Lower leg skin (tissue), 4 donors: ENCODE measurements around the gene GPSM1. TPM values are rescaled to one million over a fixed set of nuclear protein-coding genes. Genes with fewer than 3 reads are reported as not detected.
"Not testable (repeated sequence)": the region's sequence is repeated elsewhere in the genome, so short reads cannot be mapped to it uniquely, and the experiment has no call there.

ENCODE experiments used
- DNase-seq, 2 donors: peaks; one replicate each; pipeline ENCODE4 v3.0.0-alpha.2; 2019; ENCODE audit warnings: low spot score in 2 of 2
- H3K4me3 ChIP-seq: fragments of 200-600 bp; sonication (generic); 2 replicates; pipeline ENCODE4 v1.5.1; 2017; ENCODE audit warnings: mild to moderate bottlenecking, low read depth; ENCODE audit not compliant: poor library complexity, severe bottlenecking
- POLR2A ChIP-seq, 2 donors: fragments of 450-650 bp; IDR thresholded peaks; one replicate each; pipeline ENCODE4 v1.6.1; 2016 to 2017; ENCODE audit warnings: antibody characterized with exemption in 2 of 2, mild to moderate bottlenecking in 1 of 2, moderate library complexity in 1 of 2
- WGBS, 2 donors: methylation state at CpG; one replicate each; pipeline ENCODE4 v1.1.5; 2018; 5-methylcytosine and 5-hydroxymethylcytosine counted together
- intact Hi-C: fragments of 100-400 bp; cut with DNase I; formaldehyde crosslinking; loops from one replicate; pipeline ENCODE4 v1.15.0; 2023; ENCODE audit warnings: low total_unique reads
- total RNA-seq, 4 donors: library from RNA; depleted of rRNA; stranded (reverse); fragments of >200 nt; gene quantifications; one replicate each; pipeline ENCODE4 v1.1.0, GENCODE V29; 2016
- TF ChIP-seq, protein P1 (sequence below), 3 donors: fragments of 450-650 bp; IDR thresholded peaks; one replicate each; pipeline ENCODE4 v1.5.1; 2016; ENCODE audit warnings: antibody characterized with exemption in 3 of 3, mild to moderate bottlenecking in 3 of 3, moderate library complexity in 2 of 3

Gene GPSM1
- total RNA-seq, 4 donors from 2014 or later = 21.0 to 37.1 (median 28.1) TPM

- intact Hi-C loops = no loop called here
- 53 to 56% methylated on average over 30 to 34 of the region's 34 CpGs for WGBS, 2 donors
- DNase-seq = no peak
- H3K4me3 ChIP-seq = no peak overlapping the region
- TF ChIP-seq POLR2A (IDR thresholded peaks at IDR 0.05) = no peak
- TF ChIP-seq, protein P1, sequence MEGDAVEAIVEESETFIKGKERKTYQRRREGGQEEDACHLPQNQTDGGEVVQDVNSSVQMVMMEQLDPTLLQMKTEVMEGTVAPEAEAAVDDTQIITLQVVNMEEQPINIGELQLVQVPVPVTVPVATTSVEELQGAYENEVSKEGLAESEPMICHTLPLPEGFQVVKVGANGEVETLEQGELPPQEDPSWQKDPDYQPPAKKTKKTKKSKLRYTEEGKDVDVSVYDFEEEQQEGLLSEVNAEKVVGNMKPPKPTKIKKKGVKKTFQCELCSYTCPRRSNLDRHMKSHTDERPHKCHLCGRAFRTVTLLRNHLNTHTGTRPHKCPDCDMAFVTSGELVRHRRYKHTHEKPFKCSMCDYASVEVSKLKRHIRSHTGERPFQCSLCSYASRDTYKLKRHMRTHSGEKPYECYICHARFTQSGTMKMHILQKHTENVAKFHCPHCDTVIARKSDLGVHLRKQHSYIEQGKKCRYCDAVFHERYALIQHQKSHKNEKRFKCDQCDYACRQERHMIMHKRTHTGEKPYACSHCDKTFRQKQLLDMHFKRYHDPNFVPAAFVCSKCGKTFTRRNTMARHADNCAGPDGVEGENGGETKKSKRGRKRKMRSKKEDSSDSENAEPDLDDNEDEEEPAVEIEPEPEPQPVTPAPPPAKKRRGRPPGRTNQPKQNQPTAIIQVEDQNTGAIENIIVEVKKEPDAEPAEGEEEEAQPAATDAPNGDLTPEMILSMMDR (IDR thresholded peaks at IDR 0.05) = no peak
These were observed 20.3 kb downstream of the GPSM1 start for GRCh38 chr9:136347472-136348256.

GRCh38 chr9:136348691-136349090, 21.4 kb downstream of the GPSM1 start:
- TF ChIP-seq, protein P1 (IDR thresholded peaks at IDR 0.05) = no peak
- TF ChIP-seq POLR2A (IDR thresholded peaks at IDR 0.05) = no peak
- no peak for DNase-seq
- 86 to 90% methylated on average over 14 of the region's 14 CpGs for WGBS, 2 donors
- intact Hi-C loops = no loop called here
- no peak overlapping the region for H3K4me3 ChIP-seq

- no peak for DNase-seq
- intact Hi-C loops = no loop called here
- TF ChIP-seq, protein P1 (IDR thresholded peaks at IDR 0.05) = no peak
- TF ChIP-seq POLR2A (IDR thresholded peaks at IDR 0.05) = no peak
- WGBS, 2 donors = 86% methylated on average over 10 to 20 of the region's 24 CpGs
- H3K4me3 ChIP-seq = no peak overlapping the region
These were observed 22.2 kb downstream of the GPSM1 start for GRCh38 chr9:136349546-136349945.

DNA sequence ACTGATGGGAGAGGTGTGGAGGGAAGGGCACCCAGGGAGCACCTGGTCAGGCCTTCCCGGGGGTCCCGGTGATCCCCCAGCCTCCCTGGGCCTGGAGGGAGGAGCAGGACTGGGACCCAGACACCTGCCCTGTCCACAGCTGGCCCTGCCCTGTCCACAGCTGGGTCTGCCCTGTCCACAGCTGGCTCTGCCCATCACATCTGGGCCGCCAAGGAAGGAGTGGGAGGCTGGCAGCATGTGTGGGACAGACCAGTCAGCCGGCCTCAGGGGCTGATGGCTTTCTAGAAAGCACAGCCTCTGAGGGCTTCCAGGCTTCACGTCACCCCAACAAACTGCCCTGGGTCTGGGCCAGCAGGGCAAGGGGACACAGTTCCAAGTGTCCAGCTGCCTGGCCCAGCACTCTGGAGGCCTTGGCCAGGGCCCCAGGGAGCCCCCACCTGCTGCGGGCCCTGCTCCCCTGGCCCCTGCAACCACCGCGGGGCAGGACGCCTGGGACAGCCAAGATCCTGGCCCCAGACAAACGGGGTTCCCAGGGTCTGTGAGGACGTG, 24.0 kb downstream of the GPSM1 start:
- no peak overlapping the region for H3K4me3 ChIP-seq
- DNase-seq = no peak
- intact Hi-C loops = no loop called here
- no peak for TF ChIP-seq POLR2A (IDR thresholded peaks at IDR 0.05)
- 75 to 100% methylated on average over 1 to 10 of the region's 11 CpGs for WGBS, 2 donors

- DNase-seq, H3K4me3 ChIP-seq, intact Hi-C loops: not testable (repeated sequence)
- 75 to 94% methylated on average over 13 to 17 of the region's 24 CpGs for WGBS, 2 donors
These were observed 24.5 kb downstream of the GPSM1 start for GRCh38 chr9:136351868-136352267.

GRCh38 chr9:136352682-136353081, 25.3 kb downstream of the GPSM1 start:
- WGBS, 2 donors = 63 to 72% methylated on average over 8 to 12 of the region's 16 CpGs
- TF ChIP-seq POLR2A (IDR thresholded peaks at IDR 0.05) = no peak
- TF ChIP-seq, protein P1 (IDR thresholded peaks at IDR 0.05) = no peak
- DNase-seq = no peak
- no peak overlapping the region for H3K4me3 ChIP-seq
- intact Hi-C loops = no loop called here
